Upper lobe of left lung (tissue), 4 donors: Measurements from ENCODE around the gene EFCC1.

ENCODE experiments used
- CTCF ChIP-seq, 6 experiments: fragments of 450-650 bp in 4 of 6; fragments of 200-600 bp in 2 of 6; sonication (generic) in 2 of 6; IDR thresholded peaks; one replicate each; pipeline ENCODE4 v1.5.1; 2016 to 2019; ENCODE audit warnings: antibody characterized with exemption in 6 of 6
- EP300 ChIP-seq, 4 donors: sonication (generic); formaldehyde crosslinking; IDR thresholded peaks; one replicate each; pipeline ENCODE4 v1.5.1; 2017; ENCODE audit warnings: antibody characterized with exemption in 4 of 4, control low read depth in 2 of 4
- POLR2A ChIP-seq, 4 donors: fragments of 450-650 bp; IDR thresholded peaks; one replicate each; pipeline ENCODE4 v1.5.1; 2016 to 2017; ENCODE audit warnings: antibody characterized with exemption in 4 of 4, mild to moderate bottlenecking in 2 of 4
- POLR2AphosphoS5 ChIP-seq, 2 donors: sonication (generic); formaldehyde crosslinking; IDR thresholded peaks; one replicate each; pipeline ENCODE4 v1.5.1; 2017; ENCODE audit warnings: antibody characterized with exemption in 2 of 2

DNA sequence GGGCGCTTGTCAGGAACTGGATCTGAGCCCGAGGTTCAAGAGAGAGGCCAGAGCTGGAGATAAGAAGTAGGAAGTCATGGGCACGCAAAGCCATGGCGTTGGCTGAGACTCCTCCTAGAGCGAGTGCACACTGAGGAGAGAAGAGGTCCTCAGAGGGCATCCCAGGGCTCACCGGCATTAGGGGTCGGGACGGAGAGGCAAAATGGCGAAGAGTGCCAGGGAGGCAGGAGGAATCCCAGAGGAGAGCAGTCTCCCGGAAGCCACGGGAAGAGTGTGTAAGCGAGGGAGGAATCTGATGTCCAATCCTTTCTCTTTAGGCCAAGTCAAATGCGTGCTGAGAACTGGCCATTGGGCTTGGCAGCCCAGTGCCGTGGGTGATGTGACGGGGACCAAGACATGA lies 24.0 kb downstream of the EFCC1 start:
- no peak for TF ChIP-seq CTCF (IDR thresholded peaks at IDR 0.05)
- TF ChIP-seq POLR2A (IDR thresholded peaks at IDR 0.05): no peak
- TF ChIP-seq POLR2AphosphoS5 (IDR thresholded peaks at IDR 0.05): no peak
- no peak for TF ChIP-seq EP300 (IDR thresholded peaks at IDR 0.05)
